ENCODE results near the gene ADGRA1.

The ADGRA1 gene

DNA sequence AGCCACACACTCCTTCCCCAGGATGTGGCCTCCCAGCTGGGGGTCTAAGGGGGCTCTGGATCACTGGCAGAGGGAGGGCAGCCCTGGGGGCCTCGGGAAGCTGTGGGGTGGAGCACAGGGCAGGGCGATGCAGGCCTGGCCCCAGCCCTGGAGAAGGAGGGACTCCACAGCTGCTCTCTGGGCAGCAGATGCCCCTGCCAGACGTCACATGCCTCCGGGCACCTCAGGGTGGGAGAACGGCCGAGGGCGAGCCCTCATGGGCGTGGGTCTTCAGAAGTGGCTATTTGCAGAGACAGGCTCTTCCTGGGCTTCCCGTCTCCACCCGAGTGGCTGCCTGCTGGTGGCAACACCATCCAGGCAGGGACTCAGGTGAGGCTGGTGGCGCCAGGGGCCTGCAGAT is 16.0 kb upstream of the ADGRA1 start:
- TF ChIP-seq, protein P1, sequence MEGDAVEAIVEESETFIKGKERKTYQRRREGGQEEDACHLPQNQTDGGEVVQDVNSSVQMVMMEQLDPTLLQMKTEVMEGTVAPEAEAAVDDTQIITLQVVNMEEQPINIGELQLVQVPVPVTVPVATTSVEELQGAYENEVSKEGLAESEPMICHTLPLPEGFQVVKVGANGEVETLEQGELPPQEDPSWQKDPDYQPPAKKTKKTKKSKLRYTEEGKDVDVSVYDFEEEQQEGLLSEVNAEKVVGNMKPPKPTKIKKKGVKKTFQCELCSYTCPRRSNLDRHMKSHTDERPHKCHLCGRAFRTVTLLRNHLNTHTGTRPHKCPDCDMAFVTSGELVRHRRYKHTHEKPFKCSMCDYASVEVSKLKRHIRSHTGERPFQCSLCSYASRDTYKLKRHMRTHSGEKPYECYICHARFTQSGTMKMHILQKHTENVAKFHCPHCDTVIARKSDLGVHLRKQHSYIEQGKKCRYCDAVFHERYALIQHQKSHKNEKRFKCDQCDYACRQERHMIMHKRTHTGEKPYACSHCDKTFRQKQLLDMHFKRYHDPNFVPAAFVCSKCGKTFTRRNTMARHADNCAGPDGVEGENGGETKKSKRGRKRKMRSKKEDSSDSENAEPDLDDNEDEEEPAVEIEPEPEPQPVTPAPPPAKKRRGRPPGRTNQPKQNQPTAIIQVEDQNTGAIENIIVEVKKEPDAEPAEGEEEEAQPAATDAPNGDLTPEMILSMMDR (IDR thresholded peaks at IDR 0.05; ENCODE audit: low read length): no peak
- TF ChIP-seq EZH2 (IDR thresholded peaks at IDR 0.05; ENCODE audit: borderline replicate concordance, low read length): no peak

GRCh38 chr10:133072196-133072595 is 15.5 kb upstream of the ADGRA1 start:
- Histone ChIP-seq H3K9me2 (ENCODE audit: low read depth, low read length) (no peaks in the 10 kb centered on the region), H4K20me1 (ENCODE audit: insufficient read depth, low read length) (no peaks in the 10 kb centered on the region), H2AFZ (ENCODE audit: low read length) (no peak overlapping the region), H3K4me3 (ENCODE audit: low read depth, low read length, poor library complexity, severe bottlenecking) (no peak overlapping the region), H3K9ac (ENCODE audit: low read length) (no peak overlapping the region), H3K9me3 (ENCODE audit: low read length) (no peaks in the 10 kb centered on the region), H3K79me2 (ENCODE audit: insufficient read depth, low read length) (no peaks in the 10 kb centered on the region), H3K36me3 (ENCODE audit: insufficient read depth, low read length) (no peaks in the 10 kb centered on the region), H3K4me2 (ENCODE audit: low read length) (no peak overlapping the region), H3K27me3 (ENCODE audit: insufficient read depth, low read length) (no peaks in the 10 kb centered on the region), H3K27ac (ENCODE audit: low read depth, low read length, poor library complexity, severe bottlenecking) (no peak overlapping the region), H3K4me1 (ENCODE audit: insufficient read depth, low read length, severe bottlenecking) (no peaks in the 10 kb centered on the region), H3F3A (ENCODE audit: insufficient read depth, low read length) (no peaks in the 10 kb centered on the region)
- TF ChIP-seq, protein P1 (IDR thresholded peaks at IDR 0.05; ENCODE audit: low read length): no peak
- no peak for TF ChIP-seq EZH2 (IDR thresholded peaks at IDR 0.05; ENCODE audit: borderline replicate concordance, low read length)

More for the DNA sequence above, 16.0 kb upstream of the ADGRA1 start:
- H3K4me1 ChIP-seq (ENCODE audit: insufficient read depth, low read length, severe bottlenecking): no peaks in the 10 kb centered on the region
- H3K36me3 ChIP-seq (ENCODE audit: insufficient read depth, low read length): no peaks in the 10 kb centered on the region
- no peaks in the 10 kb centered on the region for H3F3A ChIP-seq (ENCODE audit: insufficient read depth, low read length)
- H3K4me3 ChIP-seq (ENCODE audit: low read depth, low read length, poor library complexity, severe bottlenecking): no peak overlapping the region
- H3K27me3 ChIP-seq (ENCODE audit: insufficient read depth, low read length): no peaks in the 10 kb centered on the region
- H3K4me2 ChIP-seq (ENCODE audit: low read length): no peak overlapping the region
- no peak overlapping the region for H2AFZ ChIP-seq (ENCODE audit: low read length)
- H4K20me1 ChIP-seq (ENCODE audit: insufficient read depth, low read length): no peaks in the 10 kb centered on the region
- H3K9me2 ChIP-seq (ENCODE audit: low read depth, low read length): no peaks in the 10 kb centered on the region
- no peak overlapping the region for H3K9ac ChIP-seq (ENCODE audit: low read length)
- no peaks in the 10 kb centered on the region for H3K79me2 ChIP-seq (ENCODE audit: insufficient read depth, low read length)
- no peak overlapping the region for H3K27ac ChIP-seq (ENCODE audit: low read depth, low read length, poor library complexity, severe bottlenecking)
- no peaks in the 10 kb centered on the region for H3K9me3 ChIP-seq (ENCODE audit: low read length)

DNA sequence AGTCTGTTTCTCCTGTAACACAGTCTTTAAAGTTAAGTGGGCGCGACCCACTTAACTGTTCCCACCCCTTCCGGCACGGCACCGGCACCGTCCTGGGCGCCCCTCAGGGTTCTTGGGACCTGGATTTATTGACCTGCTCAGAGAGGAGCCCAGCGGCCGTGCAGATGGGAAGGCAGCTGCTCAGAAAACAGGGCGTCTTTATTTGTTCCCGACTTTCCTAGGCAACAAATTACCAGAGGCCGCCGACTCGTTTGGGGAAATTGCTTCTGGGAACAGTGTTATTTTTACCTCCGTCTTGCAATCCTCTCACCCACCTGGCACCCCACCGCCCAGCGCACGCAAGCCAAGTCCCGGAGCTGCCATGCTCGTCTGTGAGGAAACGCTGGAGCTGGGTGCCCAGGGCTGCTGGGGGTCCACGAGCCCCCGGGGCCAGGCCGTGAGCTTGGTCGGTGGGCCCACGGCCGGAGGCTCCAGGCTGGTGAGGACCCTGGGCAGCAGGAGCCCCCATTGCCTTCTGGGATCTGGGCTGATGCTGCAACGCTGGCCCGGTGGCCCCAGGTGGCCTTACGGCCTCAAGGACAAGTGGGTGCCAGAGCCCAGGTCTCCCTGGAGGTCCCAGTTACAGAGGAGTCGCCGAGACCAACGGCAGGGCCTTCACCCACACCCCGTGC is 14.9 kb upstream of the ADGRA1 start:
- no peak overlapping the region for H3K27ac ChIP-seq (ENCODE audit: low read depth, low read length, poor library complexity, severe bottlenecking)
- H3K9me3 ChIP-seq (ENCODE audit: low read length): no peaks in the 10 kb centered on the region

More for the DNA sequence above, 14.9 kb upstream of the ADGRA1 start:
- no peak overlapping the region for H3K9ac ChIP-seq (ENCODE audit: low read length)
- H3K4me2 ChIP-seq (ENCODE audit: low read length): no peak overlapping the region
- H3K27me3 ChIP-seq (ENCODE audit: insufficient read depth, low read length): no peaks in the 10 kb centered on the region
- H3K4me1 ChIP-seq (ENCODE audit: insufficient read depth, low read length, severe bottlenecking): no peaks in the 10 kb centered on the region
- H3K79me2 ChIP-seq (ENCODE audit: insufficient read depth, low read length): no peaks in the 10 kb centered on the region
- no peak overlapping the region for H3K4me3 ChIP-seq (ENCODE audit: low read depth, low read length, poor library complexity, severe bottlenecking)
- H3F3A ChIP-seq (ENCODE audit: insufficient read depth, low read length): no peaks in the 10 kb centered on the region
- no peaks in the 10 kb centered on the region for H3K9me2 ChIP-seq (ENCODE audit: low read depth, low read length)
- no peak overlapping the region for H2AFZ ChIP-seq (ENCODE audit: low read length)
- TF ChIP-seq, protein P1 (IDR thresholded peaks at IDR 0.05; ENCODE audit: low read length): no peak
- no peak for TF ChIP-seq EZH2 (IDR thresholded peaks at IDR 0.05; ENCODE audit: borderline replicate concordance, low read length)
- H3K36me3 ChIP-seq (ENCODE audit: insufficient read depth, low read length): no peaks in the 10 kb centered on the region
- no peaks in the 10 kb centered on the region for H4K20me1 ChIP-seq (ENCODE audit: insufficient read depth, low read length)

All from OCI-LY1 (cell line).